Natural killer cell (primary cell): Measurements from ENCODE around the gene CCNO. TPM values are rescaled to one million over a fixed set of nuclear protein-coding genes. Genes with fewer than 3 reads are reported as not detected.

ENCODE experiments used
- ATAC-seq, 3 donors: fragments of 150-1000 bp in 2 of 3; fragments of 200-7000 bp in 1 of 3; cut with Tn5 transposase; 1 replicate in 1 of 3; 2 replicates in 2 of 3; pipeline ENCODE4 v1.10.0; 2021; ENCODE audit warnings: mild to moderate bottlenecking in 2 of 3, moderate library complexity in 2 of 3
- DNase-seq, 2 donors: peaks; one replicate each; pipeline versions ENCODE4 v3.0.0 to v3.0.0-alpha.2; 2013 to 2021; ENCODE audit warnings: mixed read lengths in 1 of 2
- H3K27ac ChIP-seq: one replicate; pipeline ENCODE4 v1.5.1; 2013; ENCODE audit warnings: mild to moderate bottlenecking, low read length
- H3K27me3 ChIP-seq: one replicate; pipeline ENCODE4 v1.6.1; 2013; ENCODE audit warnings: low read length; ENCODE audit not compliant: control insufficient read depth, insufficient read depth
- H3K36me3 ChIP-seq: one replicate; pipeline ENCODE4 v1.6.1; 2013; ENCODE audit warnings: low read length; ENCODE audit not compliant: control insufficient read depth, insufficient read depth
- H3K4me1 ChIP-seq: one replicate; pipeline ENCODE4 v1.6.1; 2013; ENCODE audit warnings: low read length; ENCODE audit not compliant: control insufficient read depth, insufficient read depth
- H3K4me3 ChIP-seq: one replicate; pipeline ENCODE4 v1.5.1; 2013; ENCODE audit warnings: low read length
- H3K9me3 ChIP-seq: one replicate; pipeline ENCODE4 v1.6.1; 2013; ENCODE audit warnings: low read length; ENCODE audit not compliant: control insufficient read depth, insufficient read depth
- H3K27ac Mint-ChIP-seq, 2 donors: one replicate each; pipeline ENCODE4 v1.8.0; 2022; ENCODE audit warnings: mild to moderate bottlenecking in 2 of 2, mixed read lengths in 2 of 2, moderate library complexity in 1 of 2
- H3K27me3 Mint-ChIP-seq, 2 donors: one replicate each; pipeline ENCODE4 v1.8.0; 2022; ENCODE audit warnings: low read depth in 2 of 2, mixed read lengths in 2 of 2
- H3K36me3 Mint-ChIP-seq: one replicate; pipeline ENCODE4 v1.8.0; 2022; ENCODE audit warnings: mixed read lengths
- H3K4me1 Mint-ChIP-seq, 2 donors: one replicate each; pipeline ENCODE4 v1.8.0; 2022; ENCODE audit warnings: mixed read lengths in 2 of 2
- H3K4me3 Mint-ChIP-seq: one replicate; pipeline ENCODE4 v1.8.0; 2022; ENCODE audit warnings: mild to moderate bottlenecking, moderate library complexity, mixed read lengths
- H3K9me3 Mint-ChIP-seq, 2 donors: one replicate each; pipeline ENCODE4 v1.8.0; 2022; ENCODE audit warnings: mixed read lengths in 2 of 2
- WGBS: methylation state at CpG from one replicate; pipeline ENCODE4 v1.1.7; 2013; ENCODE audit warnings: missing lambda C conversion rate; ENCODE audit not compliant: insufficient coverage; 5-methylcytosine and 5-hydroxymethylcytosine counted together
- intact Hi-C: fragments of 100-400 bp; cut with micrococcal nuclease; formaldehyde crosslinking; loops from one replicate; pipeline ENCODE4 v1.14.2; 2022
- total RNA-seq, 4 donors: library from RNA; stranded (reverse); fragments of 120-200 nt in 1 of 4; gene quantifications; one replicate each; pipeline versions ENCODE4 v1.2.3 to v1.2.4, GENCODE V29; 2013 to 2022
- TF ChIP-seq, protein P1 (sequence below): fragments of 200-600 bp; IDR thresholded peaks from one replicate; pipeline ENCODE4 v1.8.0; 2022; ENCODE audit warnings: antibody characterized with exemption

Gene CCNO
- total RNA-seq, 3 donors from 2014 or later (not counting 1 experiment from before 2014, with no cell fraction given): not detected

DNA sequence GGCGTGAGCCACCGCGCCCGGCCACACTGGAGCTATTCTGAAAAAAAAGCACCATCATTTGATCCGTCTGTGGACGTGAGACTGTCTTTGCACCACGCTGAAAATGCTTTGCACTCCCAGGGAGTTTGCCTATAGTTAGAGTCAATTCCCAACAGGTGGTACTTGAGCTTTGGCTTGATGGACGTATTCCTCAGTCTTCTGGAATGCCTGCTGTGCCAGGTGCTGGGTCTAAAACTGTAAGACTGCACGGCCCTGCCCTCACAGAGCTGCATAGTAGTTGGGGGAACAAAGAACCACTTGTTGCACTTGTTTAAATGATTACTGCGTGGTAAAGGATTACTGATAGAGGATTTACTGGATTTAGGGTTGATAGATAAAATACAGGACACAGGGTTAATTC lies 3.4 kb upstream of the CCNO start:
- Mint-ChIP-seq H3K27me3 (peaks cover 33 to 46% of the 10 kb centered on the region in 2 donors), H3K4me3 (no peak overlapping the region), H3K9me3 (no peaks in the 10 kb centered on the region), H3K36me3 (no peaks in the 10 kb centered on the region), H3K27ac (no peak overlapping the region), H3K4me1 (peaks cover 19 to 21% of the 10 kb centered on the region in 2 donors)
- H3K27me3 ChIP-seq: peaks cover 33% of the 10 kb centered on the region
- no peaks in the 10 kb centered on the region for H3K9me3 ChIP-seq
- DNase-seq (no peak), ATAC-seq (no peak)
- TF ChIP-seq, protein P1, sequence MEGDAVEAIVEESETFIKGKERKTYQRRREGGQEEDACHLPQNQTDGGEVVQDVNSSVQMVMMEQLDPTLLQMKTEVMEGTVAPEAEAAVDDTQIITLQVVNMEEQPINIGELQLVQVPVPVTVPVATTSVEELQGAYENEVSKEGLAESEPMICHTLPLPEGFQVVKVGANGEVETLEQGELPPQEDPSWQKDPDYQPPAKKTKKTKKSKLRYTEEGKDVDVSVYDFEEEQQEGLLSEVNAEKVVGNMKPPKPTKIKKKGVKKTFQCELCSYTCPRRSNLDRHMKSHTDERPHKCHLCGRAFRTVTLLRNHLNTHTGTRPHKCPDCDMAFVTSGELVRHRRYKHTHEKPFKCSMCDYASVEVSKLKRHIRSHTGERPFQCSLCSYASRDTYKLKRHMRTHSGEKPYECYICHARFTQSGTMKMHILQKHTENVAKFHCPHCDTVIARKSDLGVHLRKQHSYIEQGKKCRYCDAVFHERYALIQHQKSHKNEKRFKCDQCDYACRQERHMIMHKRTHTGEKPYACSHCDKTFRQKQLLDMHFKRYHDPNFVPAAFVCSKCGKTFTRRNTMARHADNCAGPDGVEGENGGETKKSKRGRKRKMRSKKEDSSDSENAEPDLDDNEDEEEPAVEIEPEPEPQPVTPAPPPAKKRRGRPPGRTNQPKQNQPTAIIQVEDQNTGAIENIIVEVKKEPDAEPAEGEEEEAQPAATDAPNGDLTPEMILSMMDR: no peak
- WGBS: 85% methylated on average over 10 of the region's 10 CpGs
- intact Hi-C loops: no loop called here
- no peak overlapping the region for H3K27ac ChIP-seq
- H3K4me1 ChIP-seq: peaks cover 25% of the 10 kb centered on the region
- no peaks in the 10 kb centered on the region for H3K36me3 ChIP-seq
- H3K4me3 ChIP-seq: no peak overlapping the region

DNA sequence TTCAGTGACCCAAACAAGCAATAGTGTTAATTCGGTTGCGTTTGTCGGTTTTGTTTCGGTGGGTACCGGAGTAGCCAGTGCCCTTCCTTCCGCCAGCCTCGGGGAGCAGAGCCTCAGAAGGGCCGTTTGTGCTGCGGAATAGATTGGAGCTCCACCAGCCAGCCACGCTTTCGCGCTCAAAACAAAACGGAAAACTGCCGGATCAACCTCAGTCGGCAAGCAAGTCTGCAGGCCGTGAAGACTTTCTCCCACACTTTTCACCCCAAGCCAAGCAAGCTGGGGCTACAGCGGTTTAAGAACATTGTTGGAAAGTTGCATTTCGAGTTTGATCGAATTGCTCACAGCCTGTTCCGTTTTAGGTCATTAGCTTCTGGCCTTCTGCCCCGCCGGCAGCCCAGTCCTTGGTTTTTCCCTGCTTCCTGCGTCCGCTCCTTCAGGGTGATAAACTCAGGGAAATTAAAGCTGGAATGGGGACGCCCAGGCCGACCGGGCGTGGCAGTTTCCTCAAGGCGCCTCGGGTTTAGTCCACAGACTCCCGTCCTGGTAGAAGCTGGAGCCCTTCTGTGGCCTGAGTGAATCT lies 803 bp upstream of the CCNO start:
- no peaks in the 10 kb centered on the region for H3K36me3 ChIP-seq
- H3K36me3 Mint-ChIP-seq: no peaks in the 10 kb centered on the region
- peak in 1 of 2 donors; percentile 33 for DNase-seq
- TF ChIP-seq, protein P1: no peak
- peak overlapping the region; percentile 43 for H3K4me3 ChIP-seq
- peak in 1 of 3 donors; percentile 8 for ATAC-seq
- H3K4me1 ChIP-seq: peaks cover 36% of the 10 kb centered on the region
- H3K9me3 ChIP-seq: no peaks in the 10 kb centered on the region
- peak overlapping the region; percentile 82 for H3K4me3 Mint-ChIP-seq
- 25% methylated on average over 31 of the region's 31 CpGs for WGBS
- no peaks in the 10 kb centered on the region for H3K9me3 Mint-ChIP-seq
- peaks cover 52 to 57% of the 10 kb centered on the region in 2 donors for H3K27me3 Mint-ChIP-seq
- peaks cover 30 to 31% of the 10 kb centered on the region in 2 donors for H3K4me1 Mint-ChIP-seq
- no peak overlapping the region for H3K27ac ChIP-seq
- H3K27me3 ChIP-seq: peaks cover 56% of the 10 kb centered on the region
- no peak overlapping the region for H3K27ac Mint-ChIP-seq
- intact Hi-C loops: no loop called here

DNA sequence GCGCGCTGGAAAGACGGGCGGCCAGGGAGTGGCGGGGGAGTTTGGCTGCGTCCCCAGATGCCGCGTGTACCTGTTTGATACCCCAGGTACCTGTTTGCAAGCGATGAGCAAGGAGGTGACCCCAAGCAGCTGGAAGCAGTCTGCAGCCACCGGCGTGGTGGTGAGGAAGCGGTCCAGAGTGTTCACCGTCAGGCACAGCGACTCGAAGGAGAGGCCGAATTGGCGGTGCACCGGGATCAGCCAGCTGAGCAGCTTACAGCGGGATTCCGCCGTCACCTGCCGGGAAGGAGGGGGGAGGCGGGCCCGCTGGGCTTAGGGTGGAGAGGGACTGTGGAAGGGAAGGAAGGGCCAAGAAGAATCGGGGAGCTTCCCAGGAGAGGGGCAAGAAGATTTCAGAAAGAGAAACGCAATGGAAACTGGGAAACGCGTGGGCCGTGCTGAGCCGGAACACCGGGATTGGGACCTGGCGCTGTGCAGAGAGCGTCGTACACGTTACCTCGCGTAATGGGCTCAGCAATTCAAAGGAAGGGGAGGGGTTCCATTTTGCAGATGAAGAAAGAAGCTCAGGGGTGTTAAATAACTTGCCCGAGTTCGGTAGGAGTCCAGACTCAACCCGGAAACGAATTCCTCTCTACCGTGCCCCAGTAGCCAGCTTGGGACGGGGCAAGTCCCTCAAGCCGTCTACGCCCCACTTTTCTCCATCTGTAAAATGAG lies 980 bp downstream of the CCNO start:
- peak in 1 of 2 donors; percentile 40 for DNase-seq
- TF ChIP-seq, protein P1: no peak
- Histone ChIP-seq H3K36me3 (no peaks in the 10 kb centered on the region), H3K9me3 (no peaks in the 10 kb centered on the region), H3K4me1 (peaks cover 42% of the 10 kb centered on the region), H3K27ac (no peak overlapping the region), H3K27me3 (peaks cover 68% of the 10 kb centered on the region), H3K4me3 (peak overlapping the region; percentile 43)
- Mint-ChIP-seq H3K9me3 (no peaks in the 10 kb centered on the region), H3K4me3 (peak overlapping the region; percentile 82), H3K27me3 (peaks cover 60 to 65% of the 10 kb centered on the region in 2 donors), H3K4me1 (peaks cover 35 to 37% of the 10 kb centered on the region in 2 donors), H3K36me3 (no peaks in the 10 kb centered on the region), H3K27ac (peak overlapping the region in 1 of 2 donors; percentile 61)
- peak in 1 of 3 donors; percentile 4 for ATAC-seq
- intact Hi-C loops: no loop called here
- 3% methylated on average over 45 of the region's 45 CpGs for WGBS
